Esophagus mucosa (tissue), 1 donor: ENCODE data around the gene ESRRB. TPM values are rescaled to one million over a fixed set of nuclear protein-coding genes. Genes with fewer than 3 reads are reported as not detected.
"Not testable (repeated sequence)": the region's sequence is repeated elsewhere in the genome, so short reads cannot be mapped to it uniquely, and the experiment has no call there.

Experiments used
- ATAC-seq: fragments of 200-7000 bp; cut with Tn5 transposase; one replicate; pipeline ENCODE4 v1.9.1; 2020
- total RNA-seq: library from RNA; stranded (reverse); gene quantifications from one replicate; pipeline ENCODE4 v1.2.4, GENCODE V29; 2023
- donor health status: DM: yes; HTN: yes; CAD: no.

ESRRB gene
- total RNA-seq, 1 donor from 2014 or later = 0.12 TPM

DNA sequence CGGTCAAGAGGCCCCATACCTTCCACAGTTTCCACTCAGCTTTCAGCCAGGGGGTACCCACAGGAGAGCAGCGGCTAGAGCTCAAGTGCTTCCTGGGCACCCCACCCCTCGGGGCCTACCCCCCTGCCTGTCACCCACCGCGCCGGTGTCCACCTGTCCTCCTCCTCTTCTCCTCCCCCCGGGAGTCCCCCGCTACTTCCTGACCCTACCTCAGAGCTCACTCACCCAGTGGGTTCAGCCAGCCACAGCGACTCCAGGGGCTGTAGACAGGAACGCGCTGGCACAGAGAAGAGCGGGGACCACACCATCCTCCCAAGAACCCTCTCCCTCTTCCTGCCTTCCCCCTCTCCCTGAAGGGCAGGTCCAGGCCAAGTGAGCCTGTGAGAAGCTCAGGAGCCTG lies 123.0 kb downstream of the ESRRB start:
- no peak for ATAC-seq

DNA sequence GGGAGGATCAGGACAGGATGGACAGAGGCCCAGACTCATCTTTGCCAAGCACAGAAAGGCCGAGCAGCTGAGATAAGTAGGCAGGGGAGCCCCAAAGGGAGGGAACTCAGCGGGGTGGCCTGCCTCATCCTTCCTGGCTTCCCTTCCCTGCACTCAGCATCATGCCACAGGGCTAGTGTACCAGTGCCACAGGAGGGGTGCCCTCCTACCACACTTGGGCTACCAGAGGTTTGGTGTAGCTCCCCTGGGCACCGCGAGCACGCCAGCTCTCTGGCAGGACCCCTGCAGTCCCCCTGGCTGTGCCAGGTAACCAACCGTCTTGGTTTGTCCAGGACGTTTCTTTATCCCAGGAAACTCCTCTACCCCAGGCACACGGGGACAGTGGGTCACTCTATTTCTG lies 123.5 kb downstream of the ESRRB start:
- no peak for ATAC-seq

DNA sequence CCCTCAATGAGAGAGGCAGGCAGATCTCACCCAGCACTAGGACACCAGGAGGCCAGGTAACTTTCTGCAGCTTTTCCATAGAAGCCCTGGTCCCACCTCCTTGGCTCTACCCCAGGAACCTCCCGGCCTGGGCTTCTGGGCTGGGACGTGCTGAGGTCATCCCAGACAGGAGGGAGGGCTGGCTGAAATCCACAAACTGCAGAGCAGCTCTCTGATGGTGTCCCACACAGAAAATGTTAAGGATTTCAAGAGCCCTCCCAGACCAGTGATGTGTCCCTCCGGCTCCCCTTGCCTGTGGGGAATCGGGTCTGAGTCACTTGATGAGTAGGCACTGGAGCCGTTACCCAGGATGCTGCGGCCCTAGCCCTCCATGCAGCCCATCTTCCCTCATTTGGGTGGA lies 124.1 kb downstream of the ESRRB start:
- ATAC-seq = no peak

DNA sequence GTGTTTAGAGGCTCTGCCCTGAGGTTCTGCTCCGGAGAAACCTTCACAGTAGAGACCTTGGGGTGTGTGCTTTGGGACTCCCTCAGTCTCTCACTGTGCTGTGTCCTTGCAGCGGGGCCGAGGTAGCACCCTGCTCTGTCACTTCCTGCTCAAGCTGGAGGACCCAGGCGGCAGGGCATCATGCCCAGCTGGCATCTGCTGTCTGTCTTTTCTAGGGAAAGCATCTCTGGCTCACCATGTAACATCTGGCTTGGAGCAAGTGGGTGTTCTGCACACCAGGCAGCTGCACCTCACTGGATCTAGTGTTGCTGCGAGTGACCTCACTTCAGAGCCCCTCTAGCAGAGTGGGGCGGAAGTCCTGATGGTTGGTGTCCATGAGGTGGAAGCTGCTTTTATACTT lies 124.5 kb downstream of the ESRRB start:
- no peak for ATAC-seq

DNA sequence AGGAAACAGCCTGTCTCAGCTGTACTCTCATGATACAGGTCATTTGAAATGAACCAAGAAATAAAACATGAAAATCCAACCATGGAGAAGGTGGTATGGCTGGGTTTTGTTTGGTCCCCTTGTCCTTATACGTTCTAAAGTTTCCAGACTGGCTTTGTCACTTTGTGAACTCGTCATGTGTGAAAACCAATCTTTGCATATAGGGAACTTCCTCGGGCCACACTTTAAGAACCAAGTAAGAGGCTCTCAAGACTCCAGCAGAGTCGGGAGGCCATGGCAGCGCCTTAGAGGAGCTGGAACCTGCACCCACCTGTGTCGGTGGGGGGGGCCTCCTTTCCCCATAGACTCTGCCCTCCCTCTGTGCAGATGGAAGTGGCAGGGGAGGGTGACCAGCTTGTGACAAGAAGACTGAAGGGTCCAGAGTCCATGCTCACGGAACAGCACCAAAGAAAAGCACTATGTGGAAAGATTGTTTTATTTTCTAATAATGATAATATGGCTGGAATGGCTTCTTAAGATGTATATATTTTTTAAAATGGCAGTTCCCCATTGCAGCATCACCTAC lies 125.3 kb downstream of the ESRRB start:
- ATAC-seq = no peak

DNA sequence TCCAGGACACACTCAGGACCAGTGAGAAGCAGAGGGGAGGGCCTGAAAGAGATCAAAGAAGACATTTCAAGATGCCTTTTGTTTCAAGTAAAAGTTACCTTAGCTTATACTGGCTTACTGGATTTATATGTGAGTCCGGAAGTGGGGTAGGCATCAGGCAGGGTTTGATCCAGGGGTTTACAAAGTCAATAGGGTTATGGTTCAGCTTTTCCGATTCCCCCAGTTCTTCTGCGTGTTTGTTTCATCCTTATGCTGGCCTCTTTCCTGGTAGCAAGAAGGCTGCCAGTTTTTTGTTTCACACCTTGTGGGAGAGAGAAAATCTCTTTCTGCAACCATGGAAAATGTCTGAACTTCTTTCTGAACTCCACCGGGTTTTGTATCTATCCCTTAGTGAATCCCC lies 126.3 kb downstream of the ESRRB start:
- no peak for ATAC-seq

DNA sequence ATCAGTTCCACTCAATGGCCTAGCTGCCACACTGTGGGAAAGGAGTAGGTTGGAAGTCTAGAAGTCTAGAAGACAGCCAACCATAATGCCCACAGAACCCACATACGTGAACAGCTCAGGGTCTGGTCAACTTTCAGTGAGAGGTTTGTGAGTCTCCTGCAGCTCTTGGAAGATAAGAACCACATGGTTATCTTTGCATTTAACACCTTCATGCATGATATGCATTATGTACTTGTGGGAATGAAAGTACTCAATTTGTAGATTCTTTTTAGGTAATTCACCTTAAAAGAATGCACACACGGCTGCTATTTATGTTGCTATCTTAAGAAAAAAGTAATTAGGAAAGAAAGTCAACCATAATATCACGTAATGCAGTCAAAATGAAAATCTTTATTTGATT lies 126.7 kb downstream of the ESRRB start:
- ATAC-seq = no peak

DNA sequence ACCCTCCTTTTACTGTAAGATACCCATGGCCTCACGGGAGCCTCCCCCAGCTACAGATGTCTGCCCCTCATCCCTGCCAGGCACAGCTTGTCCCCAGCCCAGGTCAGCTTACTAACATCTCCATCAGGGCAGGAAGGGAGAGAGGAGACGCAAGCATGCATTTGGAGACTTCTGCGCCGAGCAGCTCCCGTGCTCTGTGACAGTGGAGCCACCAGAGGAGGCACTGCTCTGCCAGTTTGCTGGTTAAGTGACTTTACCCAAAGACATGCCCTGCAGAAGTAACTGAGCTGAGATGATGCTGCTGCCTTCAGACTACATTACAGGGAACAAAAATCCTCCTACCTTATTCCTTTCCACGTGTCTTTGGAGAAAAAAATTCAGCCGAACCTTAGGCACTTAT lies 133.4 kb downstream of the ESRRB start:
- no peak for ATAC-seq

DNA sequence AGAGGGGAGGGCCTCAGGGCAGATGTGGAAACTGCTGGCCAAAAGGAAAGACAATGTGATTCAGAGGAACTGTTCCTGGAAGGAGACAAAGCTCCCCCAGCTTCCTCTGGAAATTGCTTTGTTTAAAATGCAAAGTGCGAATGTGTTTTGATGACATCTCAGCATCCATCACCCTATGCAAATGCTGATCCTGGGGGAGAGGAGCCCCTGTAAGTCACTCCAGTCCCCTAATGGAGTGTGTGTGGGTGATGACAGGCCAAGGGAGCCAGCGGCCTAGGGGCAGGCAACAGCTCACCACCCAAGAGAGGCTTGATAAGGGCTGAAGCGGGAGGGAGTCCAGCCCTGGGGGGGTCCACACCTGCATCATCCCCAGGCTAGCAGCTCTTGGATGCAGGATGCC lies 134.2 kb downstream of the ESRRB start:
- ATAC-seq = no peak

DNA sequence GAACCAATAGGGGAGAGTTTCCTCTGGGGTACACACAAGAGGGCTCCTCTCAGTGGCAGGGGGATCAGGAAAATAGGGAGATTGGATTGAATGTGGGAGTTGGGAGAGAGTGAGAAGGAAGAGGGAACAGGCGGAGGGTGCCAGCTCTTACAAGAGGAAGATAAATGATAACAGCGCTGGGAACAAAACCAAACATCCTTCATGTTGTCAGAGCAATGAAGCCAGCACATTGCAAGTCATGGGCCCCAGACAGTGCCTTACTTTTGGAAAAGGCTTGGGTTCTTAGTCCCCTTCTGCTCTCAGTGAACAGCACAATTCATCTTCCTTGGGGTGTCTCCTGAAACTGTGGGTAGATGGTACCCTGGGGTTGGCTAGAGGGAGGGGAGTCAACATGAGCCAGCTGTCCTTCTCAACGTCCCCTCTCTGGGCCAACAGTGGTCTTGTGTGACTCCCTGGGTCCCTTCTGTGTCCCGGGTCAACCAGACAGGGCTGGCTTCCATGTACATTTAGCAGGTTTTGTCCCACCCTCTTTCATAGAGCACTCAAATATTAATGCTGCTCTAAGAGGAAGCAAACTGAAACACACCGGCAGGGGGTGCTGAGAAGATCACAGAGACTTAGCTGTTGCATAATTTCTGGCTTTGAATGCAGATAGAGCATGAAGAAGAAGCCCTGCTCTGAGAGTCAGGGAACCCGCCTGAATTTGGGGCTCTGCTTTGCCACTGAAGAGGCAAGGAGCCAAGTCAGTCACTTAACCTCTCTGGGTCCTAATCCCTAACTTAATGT lies 138.5 kb downstream of the ESRRB start:
- peak; percentile 45 for ATAC-seq

DNA sequence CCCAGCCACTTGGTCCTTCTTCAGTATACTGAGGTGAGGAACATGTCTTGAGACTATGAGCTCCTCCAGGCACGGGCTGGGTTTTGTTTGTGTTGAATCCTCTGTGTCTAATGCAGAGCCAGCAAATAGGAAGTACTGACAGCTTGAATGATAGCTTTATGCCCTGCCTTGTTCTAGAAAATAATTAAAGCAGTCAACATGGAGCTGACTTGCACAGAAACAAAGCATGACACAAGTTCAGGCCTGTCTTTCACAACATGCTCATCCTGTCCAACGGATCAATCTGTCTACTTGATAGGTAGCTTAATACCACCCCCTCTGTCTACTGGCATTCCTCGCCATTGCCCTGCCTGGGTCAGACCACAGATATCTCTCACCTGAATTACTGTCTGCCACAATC lies 140.9 kb downstream of the ESRRB start:
- peak; percentile 93 for ATAC-seq

DNA sequence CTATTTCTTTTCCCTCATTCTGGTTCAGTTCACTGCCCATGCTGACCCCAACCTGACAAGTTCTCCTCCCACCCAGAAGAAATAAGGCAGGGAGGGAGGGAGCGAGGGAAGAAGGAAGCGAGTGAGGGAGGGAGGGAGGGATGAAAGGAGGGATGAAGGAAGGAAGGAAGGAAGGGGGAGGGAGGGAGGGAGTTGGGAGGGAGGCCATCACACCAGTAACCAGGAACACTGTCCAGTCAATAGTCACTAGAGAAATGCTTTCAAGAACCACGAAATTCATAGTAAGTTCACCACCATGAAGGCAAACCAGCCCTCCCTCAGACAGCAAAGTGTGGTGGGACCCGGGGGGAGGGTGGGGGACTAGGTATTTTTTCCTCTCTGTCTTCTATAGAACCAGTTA lies 142.4 kb downstream of the ESRRB start:
- no peak for ATAC-seq

DNA sequence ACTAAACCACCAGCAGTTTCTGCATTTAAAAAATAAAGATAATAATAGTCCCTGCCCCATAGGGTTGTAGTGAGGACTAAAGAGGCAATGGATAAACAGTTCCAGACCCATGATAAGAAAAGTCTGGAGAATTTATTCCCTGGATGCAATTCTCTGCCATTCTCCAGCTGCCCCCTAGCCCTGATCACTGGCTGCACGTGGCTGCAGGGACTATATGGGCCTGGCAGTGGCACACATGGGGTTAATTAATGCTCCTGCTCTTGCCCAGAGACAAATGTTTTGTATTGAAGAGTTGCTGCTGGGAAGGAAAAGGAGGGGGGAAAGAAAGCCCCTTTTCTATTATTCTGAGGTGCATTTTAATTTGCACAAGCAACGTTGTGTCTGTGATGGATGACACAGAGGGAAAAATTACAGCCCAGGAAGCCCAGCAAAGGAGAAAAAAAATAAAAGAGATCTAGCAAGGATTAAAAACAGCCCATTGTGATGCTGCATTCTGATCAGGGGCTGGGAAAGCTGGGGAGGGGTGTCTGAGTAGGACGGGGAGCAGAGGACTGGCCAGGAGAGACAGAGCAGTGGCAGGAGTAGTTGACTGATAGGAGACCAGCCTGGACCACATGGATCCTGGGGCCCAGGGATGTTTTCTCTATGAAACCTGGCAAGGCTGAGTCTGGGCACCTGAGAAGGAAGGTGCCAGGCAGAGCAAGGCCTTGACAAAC lies 149.3 kb downstream of the ESRRB start:
- no peak for ATAC-seq

DNA sequence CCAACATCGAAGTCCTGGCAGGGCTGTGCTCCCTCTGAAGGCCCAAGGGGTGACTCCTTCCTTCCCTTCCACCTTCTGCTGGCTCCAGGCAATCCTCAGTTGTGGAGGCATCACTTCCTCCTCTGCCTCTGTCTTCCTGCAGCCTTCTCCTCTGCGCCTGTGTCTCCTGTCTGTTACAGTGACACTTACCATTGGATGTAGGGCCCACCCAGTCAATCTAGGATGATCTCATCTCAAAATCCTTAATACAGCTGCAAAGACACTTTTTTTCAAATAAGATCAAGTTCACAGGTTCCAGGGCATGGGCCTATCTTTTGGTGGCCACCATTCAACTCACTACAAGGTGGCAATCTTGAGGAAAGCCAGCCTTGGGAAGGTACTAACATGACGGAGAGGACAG lies 155.1 kb downstream of the ESRRB start:
- no peak for ATAC-seq

DNA sequence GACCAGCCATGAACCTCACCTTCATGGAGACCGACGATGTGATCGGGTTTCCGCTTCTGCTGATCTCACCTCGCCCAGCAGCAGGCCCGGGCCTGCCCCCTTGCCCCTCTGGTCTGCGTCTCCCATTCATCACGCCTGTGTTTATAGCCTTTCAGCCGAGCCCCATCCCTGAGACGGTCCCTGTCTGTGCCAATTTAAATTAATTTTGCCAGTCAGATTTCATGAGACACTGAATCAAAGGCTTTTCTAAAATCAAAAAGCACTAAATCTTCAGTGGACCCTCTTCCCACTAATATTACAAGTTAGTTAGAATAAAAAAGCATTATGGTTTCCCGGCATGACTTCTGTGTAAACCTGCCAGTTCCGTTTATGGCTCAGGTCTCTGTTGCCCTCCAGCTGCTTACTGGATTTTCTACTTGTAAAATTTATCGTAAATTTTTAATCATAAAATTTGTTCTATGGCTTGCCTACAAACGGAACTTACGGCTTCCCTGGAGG lies 155.9 kb downstream of the ESRRB start:
- ATAC-seq = no peak

DNA sequence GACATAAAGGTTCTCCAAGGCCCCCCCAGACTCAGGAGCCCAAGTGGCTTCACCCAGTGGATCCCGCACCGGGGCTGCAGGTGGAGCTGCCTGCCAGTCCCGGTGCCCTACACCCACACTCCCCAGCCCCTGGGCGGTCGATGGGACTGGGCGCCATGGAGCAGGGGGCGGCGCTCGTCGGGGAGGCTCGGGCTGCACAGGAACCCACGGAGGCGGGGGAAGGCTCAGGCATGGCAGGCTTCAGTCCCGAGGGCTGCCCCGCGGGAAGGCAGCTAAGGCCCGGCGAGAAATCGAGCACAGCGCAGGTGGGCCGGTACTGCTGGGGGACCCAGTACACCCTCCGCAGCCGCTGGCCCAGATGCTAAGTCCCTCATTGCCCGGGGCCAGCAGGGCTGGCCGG lies 160.7 kb downstream of the ESRRB start:
- ATAC-seq = not testable (repeated sequence)

DNA sequence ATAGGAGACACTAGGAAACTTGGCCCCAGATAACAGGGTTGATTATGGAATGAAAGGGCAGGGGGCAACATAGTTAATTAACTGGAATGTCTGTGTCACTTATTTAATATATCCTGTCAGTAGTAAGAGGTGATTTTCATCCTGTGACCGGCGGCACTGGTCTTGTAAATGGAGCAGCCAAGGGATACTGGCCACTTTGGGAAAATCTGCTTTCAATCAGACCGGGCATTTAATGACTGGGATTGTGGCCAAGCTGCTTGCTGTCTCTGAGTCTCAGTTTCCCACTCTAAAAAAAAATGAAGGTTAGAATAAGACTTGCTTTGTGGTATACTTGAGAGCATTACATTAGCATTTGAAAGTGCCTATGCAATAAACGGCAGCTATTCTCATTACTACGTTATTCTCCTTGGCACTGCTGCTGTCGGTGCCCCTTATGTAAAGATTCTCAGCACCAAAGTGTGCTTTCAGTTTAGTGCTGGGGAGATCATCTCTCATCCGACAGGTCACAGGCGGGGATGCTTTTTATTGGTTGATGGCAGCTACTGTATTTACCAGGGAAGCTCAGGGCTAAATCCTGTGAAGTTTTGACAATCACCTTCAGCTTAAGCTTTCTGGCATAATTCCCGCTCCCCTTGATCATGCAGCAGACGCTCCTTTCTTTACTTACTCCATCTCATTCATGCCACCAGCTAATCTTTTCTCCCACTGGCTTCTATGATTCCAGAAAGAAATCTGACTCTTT lies 162.1 kb downstream of the ESRRB start:
- ATAC-seq = no peak

DNA sequence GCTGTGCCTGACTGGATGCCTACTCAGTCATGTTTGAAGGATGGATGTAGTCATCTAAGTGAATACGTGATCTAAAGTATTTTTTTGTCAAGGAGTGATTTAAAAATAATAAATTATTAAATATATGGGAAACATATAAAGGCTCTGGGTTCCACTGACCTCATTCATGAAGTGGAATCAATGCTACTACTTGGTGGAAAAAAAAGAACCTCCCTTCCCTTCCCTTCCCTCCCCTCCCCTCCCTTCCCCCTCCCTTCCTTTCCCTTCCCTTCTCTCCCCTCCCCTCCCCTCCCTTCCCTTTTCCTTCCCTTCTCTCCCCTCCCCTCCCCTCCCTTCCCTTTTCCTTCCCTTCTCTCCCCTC lies 162.7 kb downstream of the ESRRB start:
- no peak for ATAC-seq

DNA sequence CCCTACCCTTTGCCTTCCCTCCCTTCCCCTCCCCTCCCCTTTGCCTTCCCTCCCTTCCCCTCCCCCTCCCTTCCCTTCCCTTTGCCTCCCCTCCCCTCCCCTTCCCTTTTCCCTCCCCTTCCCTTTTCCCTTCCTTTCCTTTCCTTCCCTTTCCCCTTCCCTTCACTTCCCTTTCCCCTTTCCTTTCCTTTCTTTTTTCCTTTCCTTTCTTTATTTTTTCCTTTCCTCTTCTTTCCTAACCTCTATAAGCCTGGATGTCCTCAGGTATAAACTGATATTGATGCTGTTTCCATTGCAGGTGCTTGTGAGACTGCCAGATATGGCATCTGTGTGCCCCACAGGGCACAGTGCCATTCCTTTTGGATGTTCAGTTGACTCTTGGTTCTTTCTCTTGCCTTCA lies 163.2 kb downstream of the ESRRB start:
- ATAC-seq = no peak

DNA sequence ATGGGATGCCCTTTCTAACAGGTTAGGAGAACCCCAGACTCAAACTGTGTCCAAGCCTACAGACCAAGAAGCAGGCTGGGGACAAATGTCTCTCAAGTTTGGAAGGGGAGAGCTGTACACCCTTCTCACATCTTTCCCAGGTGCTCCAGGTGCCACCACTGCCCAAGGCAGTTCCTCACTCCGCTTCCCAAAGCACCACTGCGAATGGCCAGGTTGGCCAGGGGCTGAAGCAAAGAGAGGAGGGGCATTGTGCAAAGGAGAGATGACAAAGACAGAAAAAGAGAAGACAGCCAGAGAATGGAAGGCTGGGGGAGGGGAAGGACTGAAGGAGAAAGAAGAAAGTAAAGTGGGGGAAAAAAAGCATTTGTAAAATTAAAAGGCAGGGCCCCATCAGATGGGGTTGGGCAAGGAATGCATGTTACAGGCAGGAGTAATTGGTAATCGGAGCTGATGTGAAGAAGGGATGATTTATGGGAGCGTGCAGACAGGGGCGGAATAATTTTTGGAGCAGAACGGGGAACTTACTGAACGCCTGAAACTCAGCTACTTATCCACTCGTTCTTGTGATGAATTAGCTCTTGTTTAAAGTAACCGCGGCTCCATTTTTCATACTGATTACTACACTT lies 165.8 kb downstream of the ESRRB start:
- ATAC-seq = no peak

DNA sequence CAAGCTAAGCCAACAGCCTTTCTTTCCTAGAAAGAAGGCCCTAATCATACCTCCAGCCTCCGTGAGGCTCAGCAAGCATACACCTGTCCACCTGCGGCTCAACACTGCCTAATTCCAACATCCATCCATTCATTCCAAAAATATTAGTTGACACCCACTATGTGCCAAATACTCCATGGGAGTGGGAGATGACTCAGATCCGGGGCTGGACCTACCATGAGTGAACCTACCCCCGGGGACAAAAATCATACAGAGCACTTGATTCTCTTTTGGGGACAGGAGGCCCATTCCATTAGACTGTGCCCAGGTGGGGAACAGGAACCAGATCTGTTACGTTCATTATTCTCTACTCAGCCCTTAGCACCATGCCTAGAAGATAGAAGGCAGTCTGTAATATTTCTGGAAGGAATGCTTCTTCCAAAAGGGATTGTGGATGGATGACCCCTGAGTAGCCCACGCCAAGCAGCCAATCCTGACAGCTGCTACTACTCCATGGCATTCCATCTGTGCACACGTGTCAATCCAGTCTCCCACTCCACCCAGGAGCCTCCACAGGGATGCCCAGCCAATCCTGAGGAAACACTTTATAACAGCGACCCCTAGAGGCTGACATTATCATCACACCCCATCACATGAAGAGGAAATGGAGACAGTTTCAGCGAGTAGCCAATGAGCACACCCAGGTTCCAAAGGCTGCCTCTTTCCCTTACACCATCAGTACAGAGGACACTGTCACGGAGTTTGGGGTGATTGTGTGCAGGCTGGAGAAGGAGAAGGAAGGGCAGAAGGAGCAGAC lies 170.7 kb downstream of the ESRRB start:
- ATAC-seq = peak; percentile 19

DNA sequence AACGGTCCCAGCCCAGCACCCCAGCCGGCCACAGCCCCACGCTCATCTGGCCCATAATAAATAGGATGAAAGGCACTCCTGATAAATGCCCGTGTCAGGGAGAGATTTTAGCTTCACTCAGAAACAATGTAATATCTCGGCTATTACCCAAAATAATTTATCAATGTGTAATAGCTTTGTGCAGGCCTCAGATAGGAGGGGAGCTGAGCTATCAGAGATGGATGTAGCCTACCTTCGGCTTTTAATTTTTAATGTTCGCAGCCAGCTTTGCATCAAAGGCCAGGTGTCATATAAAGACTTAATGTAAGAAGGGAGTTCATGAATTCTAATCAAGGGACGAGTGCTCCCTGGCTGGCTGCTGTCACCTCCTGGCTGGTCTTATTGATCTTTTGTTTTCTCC lies 171.9 kb downstream of the ESRRB start:
- no peak for ATAC-seq
